ENCODE results near the gene RPS14. TPM values are rescaled to one million over a fixed set of nuclear protein-coding genes. Genes with fewer than 3 reads are reported as not detected.

RPS14 gene
- total and polyA plus RNA-seq, 2 of the 8 experiments (the other 6 are each of a cell fraction or from before 2014, with no cell fraction given) = 2,548 to 6,423 TPM

- Histone ChIP-seq H3K14ac (ENCODE audit: insufficient read length) (no peak overlapping the region), H4K5ac (ENCODE audit: insufficient read length, low read depth, low read length) (no peak overlapping the region), H4K20me1 (replicated peaks in 1 of 2; ENCODE audit: control insufficient read depth in 1 of 2, insufficient read depth in 2 of 2, low read length in 2 of 2) (peaks cover 0 to 1% of the 10 kb centered on the region in 2 experiments), H3K4me1 (replicated peaks in 1 of 4; ENCODE audit: control insufficient read depth in 3 of 4, insufficient read depth in 4 of 4, low read length in 3 of 4) (0 out of 7 replicates have a peak, but pooled peaks cover 0 to 2% (median 0%) of the 10 kb centered on the region in 4 experiments), H3K23ac (ENCODE audit: insufficient read length) (no peak overlapping the region), H3K27ac (ENCODE audit: low read depth, low read length) (no peak overlapping the region), H2BK20ac (ENCODE audit: low read length) (no peak overlapping the region), H4K8ac (ENCODE audit: extremely low read depth, insufficient read depth, low read length) (no peak overlapping the region), H3K4me2 (ENCODE audit: insufficient read depth in 1 of 2, low read depth in 2 of 2, low read length in 2 of 2) (no peak overlapping the region), H3K23me2 (ENCODE audit: low read depth, low read length) (peaks cover 6% of the 10 kb centered on the region; the same call in 1 of the 2 replicates), H3K4ac (replicated peaks; ENCODE audit: insufficient read length, low read depth, low read length) (no peak overlapping the region), H3K79me1 (ENCODE audit: low read depth, low read length) (no peaks in the 10 kb centered on the region), H3K9ac (replicated peaks in 1 of 4; ENCODE audit: extremely low read depth in 1 of 4, low read depth in 3 of 4, low read length in 3 of 4) (no peak overlapping the region), H2AFZ (ENCODE audit: low read length) (0 out of 2 replicates have a peak overlapping the region, but pooled peaks have one; percentile 6), H3K4me3 (ENCODE audit: extremely low read depth in 1 of 4, insufficient read depth in 2 of 4, low read depth in 3 of 4, low read length in 4 of 4) (no peak overlapping the region), H2AK5ac (ENCODE audit: low read depth, low read length) (no peak overlapping the region), H2BK120ac (replicated peaks; ENCODE audit: low read depth, low read length) (no peak overlapping the region), H3K27me3 (replicated peaks in 1 of 4; ENCODE audit: control insufficient read depth in 3 of 4, extremely low read depth in 1 of 4, insufficient read depth in 3 of 4, low read length in 3 of 4) (no peaks in the 10 kb centered on the region), H2BK5ac (ENCODE audit: low read depth, low read length) (no peak overlapping the region), H3K56ac (replicated peaks; ENCODE audit: insufficient read length, low read depth, low read length) (no peak overlapping the region), H3K36me3 (ENCODE audit: control insufficient read depth in 2 of 4, insufficient read depth in 4 of 4, low read length in 3 of 4) (no peaks in the 10 kb centered on the region), H4K91ac (replicated peaks; ENCODE audit: insufficient read length, low read length) (no peak overlapping the region), H3K9me3 (ENCODE audit: insufficient read depth in 2 of 2, low read depth in 1 of 2, low read length in 1 of 2) (no peaks in the 10 kb centered on the region), H3K79me2 (ENCODE audit: control insufficient read depth in 1 of 2, insufficient read depth in 2 of 2, low read length in 2 of 2) (no peaks in the 10 kb centered on the region), H3K18ac (ENCODE audit: extremely low read depth, low read length) (no peak overlapping the region), H2BK12ac (ENCODE audit: low read depth, low read length) (no peak overlapping the region), H2BK15ac (ENCODE audit: low read length) (no peak overlapping the region)
- ChIA-PET POLR2A (ENCODE audit: partially characterized antibody) (interaction anchor here (0.6 to 5.9 kb wide), 7 partner anchors 12 to 53 kb away, joined by 3 to 50 read pairs (median 3); partner anchors contain the start of genes CD74 and RPS14), CTCF (ENCODE audit: partially characterized antibody) (interaction anchor here (0.6 to 14.1 kb wide), 9 partner anchors 8 to 188 kb away, joined by 3 to 245 read pairs (median 4); no protein-coding TSS in a partner anchor)
- DNase-seq (ENCODE audit: low read depth in 1 of 2, low spot score in 2 of 2) = no peak
- no peak for FAIRE-seq
- WGBS, 2 experiments (ENCODE audit: extremely low coverage in 1 of 2, insufficient coverage in 1 of 2, insufficient read length in 1 of 2, insufficient replicate concordance in 2 of 2, low coverage in 1 of 2, low lambda C conversion rate in 2 of 2, missing lambda C conversion rate in 1 of 2) = 92% methylated on average over 4 of the region's 4 CpGs; no CpG with 5 or more reads in 1 of the 2 experiments
- TF ChIP-seq KDM1A (IDR thresholded peaks at IDR 0.05; ENCODE audit: borderline replicate concordance, low read length) (no peak), SUZ12 (IDR thresholded peaks at IDR 0.05; ENCODE audit: low read length) (no peak), POLR2A (IDR thresholded peaks at IDR 0.05; ENCODE audit: control extremely low read depth in 1 of 2, low read depth in 2 of 2, low read length in 2 of 2) (no peak), CTBP2 (IDR thresholded peaks at IDR 0.05; ENCODE audit: borderline replicate concordance, insufficient read depth, insufficient read length, low read length) (no peak), E2F6 (IDR thresholded peaks at IDR 0.05) (no peak), CBX8 (IDR thresholded peaks at IDR 0.05; ENCODE audit: borderline replicate concordance, low read depth, low read length) (no peak), EP300 (IDR thresholded peaks at IDR 0.05; ENCODE audit: borderline replicate concordance in 1 of 2, low read depth in 2 of 2, low read length in 2 of 2) (no peak), EZH2 (IDR thresholded peaks at IDR 0.05; ENCODE audit: low read depth, low read length, severe bottlenecking) (no peak), RXRA (IDR thresholded peaks at IDR 0.05; ENCODE audit: insufficient read depth, low read depth, low read length) (no peak), SIRT6 (IDR thresholded peaks at IDR 0.05; ENCODE audit: low read length) (no peak), ASH2L (IDR thresholded peaks at IDR 0.05; ENCODE audit: low read length) (no peak), CHD1 (IDR thresholded peaks at IDR 0.05; ENCODE audit: low read depth, low read length) (no peak)
Observed at GRCh38 chr5:150431574-150431973, 18.0 kb downstream of the RPS14 start.
